ENCODE measurements around the gene C21orf91.

- TF ChIP-seq CTCF (IDR thresholded peaks at IDR 0.05; ENCODE audit: insufficient read depth, low read length): no peak
- TF ChIP-seq GABPA (IDR thresholded peaks at IDR 0.05; ENCODE audit: low read depth): no peak
- TF ChIP-seq POLR2AphosphoS5 (IDR thresholded peaks at IDR 0.05; ENCODE audit: low read depth): no peak
Measured at GRCh38 chr21:17834639-17835354, 15.6 kb upstream of the C21orf91 start.

Measured in HL-60 (cell line).